Activated CD4-positive, alpha-beta T cell treated with anti-CD3 and anti-CD28 coated beads, Interleukin-2, amount 10 ng/mL, durations not matched to agents 7 days and 5 days (primary cell): Measurements from ENCODE around the gene SLC25A39. TPM values are rescaled to one million over a fixed set of nuclear protein-coding genes. Genes with fewer than 3 reads are reported as not detected.

Source experiments
- CTCF ChIA-PET: fragments of 350-600 bp; sonication (Branson Sonifier 250); formaldehyde crosslinking; loops from one replicate; lab custom pipeline; 2021; ENCODE audit warnings: antibody characterized with exemption; lab: Charles Lee
- POLR2A ChIA-PET: fragments of 350-600 bp; sonication (Branson Sonifier 250); formaldehyde crosslinking; loops from one replicate; lab custom pipeline; 2021; ENCODE audit warnings: antibody characterized with exemption; lab: Charles Lee
- DNase-seq: peaks from one replicate; pipeline ENCODE4 v3.0.0-alpha.2; 2020
- H3K27ac Mint-ChIP-seq: one replicate; pipeline ENCODE4 v1.8.0; 2021; ENCODE audit warnings: mild to moderate bottlenecking, moderate library complexity, mixed read lengths
- H3K27me3 Mint-ChIP-seq: one replicate; pipeline ENCODE4 v1.8.0; 2021; ENCODE audit warnings: mixed read lengths
- H3K36me3 Mint-ChIP-seq: one replicate; pipeline ENCODE4 v1.8.0; 2021; ENCODE audit warnings: low read depth, mixed read lengths
- H3K4me1 Mint-ChIP-seq: one replicate; pipeline ENCODE4 v1.8.0; 2021; ENCODE audit warnings: mixed read lengths
- H3K4me3 Mint-ChIP-seq: one replicate; pipeline ENCODE4 v1.8.0; 2021; ENCODE audit warnings: mild to moderate bottlenecking, moderate library complexity, mixed read lengths
- H3K9me3 Mint-ChIP-seq: one replicate; pipeline ENCODE4 v1.8.0; 2021; ENCODE audit warnings: mixed read lengths
- total RNA-seq, 2 experiments: library from RNA; stranded (reverse); gene quantifications; one replicate each; pipeline ENCODE4 v1.2.3, GENCODE V29; 2021

SLC25A39 gene
- total RNA-seq, 2 experiments from 2014 or later: 104 to 107 TPM

GRCh38 chr17:44361292-44362260, 37.0 kb upstream of the SLC25A39 start:
- Mint-ChIP-seq H3K4me1 (peaks cover 1% of the 10 kb centered on the region), H3K4me3 (peak overlapping the region; percentile 1), H3K27ac (no peak overlapping the region), H3K27me3 (peaks cover 30% of the 10 kb centered on the region), H3K9me3 (no peaks in the 10 kb centered on the region), H3K36me3 (no peaks in the 10 kb centered on the region)
- CTCF ChIA-PET: interaction anchor here (0.6 to 4.0 kb wide), 4 partner anchors 10 to 151 kb away, joined by 3 to 39 read pairs (median 6); no protein-coding TSS in a partner anchor
- DNase-seq: no peak
- POLR2A ChIA-PET: no interaction called here

GRCh38 chr17:44360826-44361225, 36.2 kb upstream of the SLC25A39 start:
- Mint-ChIP-seq H3K36me3 (no peaks in the 10 kb centered on the region), H3K4me3 (no peak overlapping the region), H3K27ac (no peak overlapping the region), H3K9me3 (no peaks in the 10 kb centered on the region), H3K4me1 (peaks cover 1% of the 10 kb centered on the region), H3K27me3 (peaks cover 23% of the 10 kb centered on the region)
- ChIA-PET CTCF (interaction anchor here (1.8 to 4.0 kb wide), 3 partner anchors 9 to 150 kb away, joined by 4 to 39 read pairs (median 9); no protein-coding TSS in a partner anchor), POLR2A (no interaction called here)
- DNase-seq: no peak

DNA sequence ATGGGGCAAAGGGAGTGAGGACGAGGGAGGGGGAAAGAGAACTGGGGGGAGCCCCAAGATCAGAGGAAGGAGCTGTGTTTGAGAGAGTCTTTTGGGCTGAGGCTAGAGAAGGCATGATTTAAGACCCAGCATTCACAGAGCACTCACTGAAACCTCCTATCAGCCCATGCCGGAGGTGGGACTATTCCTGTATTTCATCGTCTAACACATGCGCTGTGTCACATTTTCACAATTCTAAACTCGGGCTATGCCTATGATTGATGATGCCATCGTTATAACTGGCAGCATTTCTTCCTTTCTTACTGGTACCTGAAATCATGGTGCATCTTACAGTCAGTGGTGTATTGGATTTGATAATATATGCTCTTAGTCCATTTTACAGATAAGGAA, 35.5 kb upstream of the SLC25A39 start:
- no peaks in the 10 kb centered on the region for H3K36me3 Mint-ChIP-seq
- DNase-seq: no peak
- POLR2A ChIA-PET: no interaction called here
- H3K4me1 Mint-ChIP-seq: peaks cover 3% of the 10 kb centered on the region
- peaks cover 19% of the 10 kb centered on the region for H3K27me3 Mint-ChIP-seq
- no peak overlapping the region for H3K27ac Mint-ChIP-seq
- H3K4me3 Mint-ChIP-seq: no peak overlapping the region
- CTCF ChIA-PET: interaction anchor here (0.9 to 2.6 kb wide), 3 partner anchors 9 to 150 kb away, joined by 4 to 9 read pairs (median 4); no protein-coding TSS in a partner anchor
- no peaks in the 10 kb centered on the region for H3K9me3 Mint-ChIP-seq

DNA sequence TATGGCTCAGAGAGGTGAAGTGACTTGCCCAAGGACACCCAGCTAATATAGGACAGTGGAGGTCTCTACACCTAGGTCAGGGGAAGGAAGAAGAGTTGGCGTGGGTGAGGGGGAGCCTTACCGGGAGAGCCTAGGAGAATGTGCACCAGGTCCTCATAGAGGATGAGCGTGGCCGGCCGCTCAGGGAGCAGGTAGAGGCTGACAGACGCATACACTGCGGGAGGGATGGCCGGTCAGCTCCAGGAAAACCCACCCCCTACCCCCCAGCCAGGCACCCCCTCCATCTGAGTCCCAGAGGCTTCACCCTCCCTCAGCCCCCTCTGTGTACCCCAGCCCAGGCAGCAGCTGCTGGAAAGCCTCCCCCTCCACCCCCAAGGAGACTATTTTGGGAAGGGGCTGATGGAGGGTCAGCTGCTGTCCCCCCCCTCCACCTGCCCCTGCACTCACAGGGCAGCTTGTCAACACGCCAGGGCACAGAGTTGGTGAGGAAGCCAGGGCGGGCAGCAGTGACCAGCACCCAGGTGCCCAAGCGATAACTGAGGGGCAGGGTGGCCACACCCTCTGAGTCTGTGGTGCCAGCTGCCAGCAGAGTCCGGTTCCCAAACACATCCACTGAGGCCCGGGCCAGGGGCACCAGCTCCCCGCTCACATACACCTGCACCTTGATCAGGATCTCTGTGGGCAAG, 35.0 kb upstream of the SLC25A39 start:
- POLR2A ChIA-PET: no interaction called here
- DNase-seq: no peak
- Mint-ChIP-seq H3K4me3 (no peak overlapping the region), H3K27ac (no peak overlapping the region), H3K36me3 (no peaks in the 10 kb centered on the region), H3K4me1 (peaks cover 5% of the 10 kb centered on the region), H3K9me3 (no peaks in the 10 kb centered on the region), H3K27me3 (peaks cover 16% of the 10 kb centered on the region)
- CTCF ChIA-PET: interaction anchor here (0.6 to 2.6 kb wide), 6 partner anchors 9 to 173 kb away, joined by 3 to 9 read pairs (median 4); no protein-coding TSS in a partner anchor

- DNase-seq: no peak
Measured at GRCh38 chr17:44359006-44359405, 34.4 kb upstream of the SLC25A39 start.

DNA sequence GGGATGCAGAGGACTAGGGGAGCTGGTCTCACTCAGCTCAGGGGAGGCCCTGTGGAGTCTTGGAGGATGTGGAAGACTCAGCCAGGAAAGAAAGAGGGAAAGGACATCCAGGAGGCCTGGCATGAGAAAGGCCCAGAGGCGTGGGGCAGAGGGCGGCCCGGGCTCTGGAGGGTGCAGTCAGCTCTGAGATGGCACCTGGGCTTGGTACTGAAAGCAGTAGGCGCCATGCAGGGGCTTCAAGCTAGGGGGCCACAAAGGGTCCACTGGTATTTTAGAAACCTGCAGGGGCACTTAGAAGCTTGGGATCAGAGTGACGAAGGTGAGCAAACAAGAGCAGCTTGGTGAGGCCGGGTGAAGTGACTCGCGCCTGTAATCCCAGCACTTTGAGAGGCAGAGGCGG, 33.4 kb upstream of the SLC25A39 start:
- Mint-ChIP-seq H3K36me3 (peaks cover under 1% of the 10 kb centered on the region), H3K4me1 (peaks cover 7% of the 10 kb centered on the region), H3K9me3 (no peaks in the 10 kb centered on the region), H3K4me3 (no peak overlapping the region), H3K27me3 (peaks cover 16% of the 10 kb centered on the region), H3K27ac (no peak overlapping the region)
- DNase-seq: no peak
- CTCF ChIA-PET: interaction anchor here (1.1 to 1.5 kb wide), 2 partner anchors 10 to 18 kb away, joined by 3 to 4 read pairs; no protein-coding TSS in a partner anchor
- POLR2A ChIA-PET: no interaction called here

More at GRCh38 chr17:44359006-44359405, 34.4 kb upstream of the SLC25A39 start:
- no peaks in the 10 kb centered on the region for H3K9me3 Mint-ChIP-seq
- CTCF ChIA-PET: interaction anchor here (0.7 to 1.8 kb wide), 3 partner anchors 8 to 174 kb away, joined by 3 to 4 read pairs (median 4); no protein-coding TSS in a partner anchor
- peaks cover 15% of the 10 kb centered on the region for H3K27me3 Mint-ChIP-seq
- no peak overlapping the region for H3K4me3 Mint-ChIP-seq
- H3K36me3 Mint-ChIP-seq: no peaks in the 10 kb centered on the region
- no peak overlapping the region for H3K27ac Mint-ChIP-seq
- peaks cover 5% of the 10 kb centered on the region for H3K4me1 Mint-ChIP-seq
- POLR2A ChIA-PET: no interaction called here

- CTCF ChIA-PET: no interaction called here
- H3K9me3 Mint-ChIP-seq: no peaks in the 10 kb centered on the region
- peaks cover 10% of the 10 kb centered on the region for H3K27me3 Mint-ChIP-seq
- POLR2A ChIA-PET: no interaction called here
- peaks cover 9% of the 10 kb centered on the region for H3K4me1 Mint-ChIP-seq
- no peak for DNase-seq
- peaks cover 10% of the 10 kb centered on the region for H3K36me3 Mint-ChIP-seq
- no peak overlapping the region for H3K27ac Mint-ChIP-seq
- no peak overlapping the region for H3K4me3 Mint-ChIP-seq
Measured at GRCh38 chr17:44356241-44356640, 31.6 kb upstream of the SLC25A39 start.

DNA sequence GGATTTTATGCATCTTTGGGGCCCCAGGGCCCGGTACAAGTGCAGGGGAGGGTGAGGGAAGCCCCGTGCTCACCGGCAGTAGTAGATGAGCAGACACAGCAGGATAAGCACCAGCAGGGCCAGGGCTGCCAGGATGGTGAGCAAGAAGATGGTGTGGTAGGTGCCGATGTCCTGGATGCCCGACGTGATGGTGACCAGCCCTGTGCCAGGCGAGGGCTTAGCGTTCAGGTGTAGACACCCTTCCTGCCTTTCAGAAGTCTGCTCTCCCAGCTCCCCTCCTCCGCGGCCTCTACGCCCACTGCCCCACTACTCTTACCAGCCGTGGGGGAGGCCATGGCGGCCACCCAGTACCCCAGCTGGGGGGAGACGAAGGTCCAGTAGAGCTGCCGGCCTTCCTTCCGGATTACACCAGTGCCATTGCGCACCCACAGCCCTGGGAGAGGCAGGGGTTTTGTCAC, 31.0 kb upstream of the SLC25A39 start:
- DNase-seq: no peak
- H3K4me3 Mint-ChIP-seq: no peak overlapping the region
- H3K27ac Mint-ChIP-seq: no peak overlapping the region
- peaks cover 10% of the 10 kb centered on the region for H3K36me3 Mint-ChIP-seq
- peaks cover 9% of the 10 kb centered on the region for H3K4me1 Mint-ChIP-seq
- ChIA-PET POLR2A (no interaction called here), CTCF (interaction anchor here (1.8 to 3.3 kb wide), 4 partner anchors 10 to 146 kb away, joined by 4 to 19 read pairs (median 7); partner anchors contain the start of gene GRN)
- no peaks in the 10 kb centered on the region for H3K9me3 Mint-ChIP-seq
- H3K27me3 Mint-ChIP-seq: peaks cover 8% of the 10 kb centered on the region

DNA sequence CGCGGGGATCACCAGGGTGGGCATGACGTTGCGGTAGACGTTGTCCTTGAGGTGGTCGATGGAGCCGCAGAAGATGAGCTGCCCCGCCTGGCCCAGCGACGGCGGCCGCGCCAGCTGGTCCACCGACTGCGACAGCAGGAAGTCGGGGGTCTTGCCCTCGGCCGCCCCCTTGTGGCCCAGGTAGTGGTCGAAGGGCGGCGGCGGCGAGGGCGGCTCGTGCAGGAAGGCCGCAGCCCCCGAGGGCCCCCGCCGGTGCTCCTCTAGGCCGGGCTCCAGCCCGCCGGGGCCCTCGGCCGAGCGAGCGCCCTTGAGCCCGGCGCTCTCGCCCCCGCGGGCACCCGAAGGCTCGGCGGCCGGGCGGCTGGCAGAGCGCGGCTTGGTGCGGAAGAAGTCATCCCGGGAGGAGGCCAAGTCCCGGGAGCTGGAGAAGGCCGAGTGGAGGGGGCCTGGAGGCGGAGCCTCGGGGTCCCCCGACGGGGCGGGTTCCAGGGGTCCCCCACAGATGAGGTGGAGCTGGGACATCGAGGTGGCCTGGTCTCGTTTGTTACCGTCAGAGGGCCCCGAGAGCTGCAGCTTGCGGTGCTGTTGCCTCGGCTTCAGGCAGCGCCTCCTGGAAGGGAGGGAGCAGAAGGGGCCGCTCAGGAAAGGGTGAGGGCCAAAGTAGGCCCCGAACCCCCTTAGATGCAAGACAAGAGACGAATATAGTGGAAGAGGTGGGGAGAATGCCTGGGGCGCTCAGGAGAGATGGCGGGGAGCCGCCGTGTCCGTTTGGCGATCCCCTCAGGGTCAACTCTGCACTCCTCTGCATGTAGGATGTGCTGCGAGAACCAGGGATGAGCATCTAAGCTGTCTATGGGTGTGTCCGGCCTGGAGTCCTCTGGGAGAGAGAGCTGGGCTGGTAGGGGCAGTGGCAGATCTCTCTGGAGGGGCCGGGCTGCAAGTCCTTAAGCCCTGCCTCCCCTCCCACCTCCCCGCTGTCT, 30.2 kb upstream of the SLC25A39 start:
- POLR2A ChIA-PET: no interaction called here
- CTCF ChIA-PET: interaction anchor here (0.6 to 5.6 kb wide), 10 partner anchors 8 to 145 kb away, joined by 3 to 39 read pairs (median 4); partner anchors contain the start of genes FAM171A2 and GRN
- Mint-ChIP-seq H3K36me3 (peaks cover 10% of the 10 kb centered on the region), H3K27me3 (peaks cover 8% of the 10 kb centered on the region), H3K9me3 (no peaks in the 10 kb centered on the region), H3K4me3 (peak overlapping the region; percentile 40), H3K27ac (no peak overlapping the region), H3K4me1 (peaks cover 9% of the 10 kb centered on the region)
- DNase-seq: peak; percentile 48

DNA sequence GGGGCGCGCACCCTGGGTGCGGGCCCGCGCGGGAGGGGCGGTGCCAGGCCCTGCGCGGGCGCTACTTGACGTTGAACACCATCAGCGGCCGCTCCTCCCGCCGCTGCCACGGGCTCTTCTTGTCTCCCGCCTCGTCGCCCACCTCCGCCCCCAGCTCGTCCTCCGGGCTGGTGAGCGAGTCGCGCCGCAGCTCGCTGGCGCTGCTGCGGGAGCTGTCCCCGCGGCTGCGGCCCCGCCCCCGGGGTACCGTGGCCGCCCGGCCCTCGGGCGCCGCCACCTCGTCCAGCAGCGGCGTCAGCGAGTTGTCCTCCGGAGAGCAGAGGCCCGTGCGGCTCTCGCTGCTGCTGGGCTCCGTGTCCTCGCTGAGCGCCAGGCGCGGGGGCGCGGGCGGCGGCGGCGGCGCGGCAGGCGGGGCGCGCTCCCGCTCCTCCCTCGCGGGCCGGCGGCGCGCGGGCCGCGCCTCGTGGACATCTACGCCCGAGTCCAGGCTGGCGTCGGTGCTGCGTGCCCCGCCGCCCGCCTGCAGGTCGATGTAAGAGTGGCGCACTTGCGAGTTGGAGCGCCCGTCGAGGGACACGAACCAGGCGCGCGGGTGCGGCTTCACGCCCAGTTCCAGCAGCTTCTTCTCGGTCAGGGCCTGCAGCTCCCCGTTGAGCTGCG, 29.2 kb upstream of the SLC25A39 start:
- no peak for DNase-seq
- CTCF ChIA-PET: interaction anchor here (0.6 to 5.6 kb wide), 12 partner anchors 8 to 144 kb away, joined by 3 to 39 read pairs (median 4); partner anchors contain the start of genes FAM171A2 and GRN
- no peaks in the 10 kb centered on the region for H3K9me3 Mint-ChIP-seq
- H3K4me3 Mint-ChIP-seq: peak overlapping the region; percentile 54
- no peak overlapping the region for H3K27ac Mint-ChIP-seq
- H3K4me1 Mint-ChIP-seq: peaks cover 9% of the 10 kb centered on the region
- POLR2A ChIA-PET: no interaction called here
- H3K36me3 Mint-ChIP-seq: peaks cover 10% of the 10 kb centered on the region
- H3K27me3 Mint-ChIP-seq: peaks cover 8% of the 10 kb centered on the region
